Smooth muscle cell (in vitro differentiated cells): ENCODE measurements around the gene EPB41. TPM values are rescaled to one million over a fixed set of nuclear protein-coding genes. Genes with fewer than 3 reads are reported as not detected.
A peak's percentile ranks its signal among the peaks of the same experiment; 100 is the strongest.

ENCODE experiments used
- DNase-seq: peaks from one replicate; lab custom pipeline; 2025; ENCODE audit not compliant: unreplicated experiment; lab: John Stamatoyannopoulos, UW
- H2AFZ ChIP-seq: fragments of 200-600 bp; sonication (generic); 2 replicates; pipeline ENCODE4 v1.6.0; 2016; ENCODE audit warnings: antibody characterized with exemption, low read depth, mild to moderate bottlenecking
- H3F3A ChIP-seq: fragments of 200-600 bp; sonication (generic); 2 replicates; pipeline ENCODE4 v1.6.0; 2017; ENCODE audit warnings: antibody characterized with exemption, low read depth
- H3K27ac ChIP-seq: fragments of 200-600 bp; sonication (generic); 2 replicates; pipeline ENCODE4 v1.5.1; 2016; ENCODE audit warnings: low read depth, mild to moderate bottlenecking
- H3K27me3 ChIP-seq: fragments of 200-600 bp; sonication (generic); 2 replicates; pipeline ENCODE4 v1.6.1; 2016; ENCODE audit warnings: low read depth, mild to moderate bottlenecking
- H3K36me3 ChIP-seq: fragments of 200-600 bp; sonication (generic); 2 replicates; pipeline ENCODE4 v1.5.1; 2016; ENCODE audit warnings: low read depth
- H3K4me1 ChIP-seq: fragments of 200-600 bp; sonication (generic); 2 replicates; pipeline ENCODE4 v1.5.1; 2016; ENCODE audit warnings: low read depth
- H3K4me2 ChIP-seq: fragments of 200-600 bp; sonication (generic); 2 replicates; pipeline ENCODE4 v1.6.0; 2016; ENCODE audit warnings: mild to moderate bottlenecking
- H3K4me3 ChIP-seq: fragments of 200-600 bp; sonication (generic); 2 replicates; pipeline ENCODE4 v1.5.1; 2016; ENCODE audit warnings: mild to moderate bottlenecking
- H3K79me2 ChIP-seq: fragments of 200-600 bp; sonication (generic); 2 replicates; pipeline ENCODE4 v1.6.0; 2016; ENCODE audit warnings: low read depth, mild to moderate bottlenecking
- H3K9ac ChIP-seq: fragments of 200-600 bp; sonication (generic); 2 replicates; pipeline ENCODE4 v1.6.0; 2016; ENCODE audit warnings: low read depth
- H3K9me3 ChIP-seq: fragments of 200-600 bp; sonication (generic); replicated peaks from 2 replicates; pipeline ENCODE4 v1.5.1; 2016; ENCODE audit warnings: low read depth
- H4K20me1 ChIP-seq: fragments of 200-600 bp; sonication (generic); 2 replicates; pipeline ENCODE4 v1.6.0; 2016; ENCODE audit warnings: low read depth
- CTCF ChIP-seq: fragments of 200-600 bp; sonication (generic); IDR thresholded peaks from 2 replicates; pipeline ENCODE4 v1.5.1; 2017; ENCODE audit warnings: borderline replicate concordance, mild to moderate bottlenecking, antibody characterized with exemption; ENCODE audit not compliant: insufficient read depth, poor library complexity, severe bottlenecking
- WGBS: methylation state at CpG from one replicate; pipeline ENCODE4 v1.1.7; 2016; ENCODE audit warnings: low lambda C conversion rate; 5-methylcytosine and 5-hydroxymethylcytosine counted together
- polyA plus RNA-seq: library from polyadenylated mRNA; unstranded; fragments of >200 nt; fragmentation: Nextera tagmentation; extraction: Ambion mirVana; gene quantifications from 2 replicates; pipeline ENCODE4 v1.2.1, GENCODE V29; 2016
- total RNA-seq: library from RNA; depleted of rRNA; stranded (reverse); fragments of >200 nt; gene quantifications from 2 replicates; pipeline ENCODE4 v1.2.3, GENCODE V29; 2014

The EPB41 gene
- total and polyA plus RNA-seq, 2 experiments from 2014 or later, result 4.7 to 20.2 TPM

DNA sequence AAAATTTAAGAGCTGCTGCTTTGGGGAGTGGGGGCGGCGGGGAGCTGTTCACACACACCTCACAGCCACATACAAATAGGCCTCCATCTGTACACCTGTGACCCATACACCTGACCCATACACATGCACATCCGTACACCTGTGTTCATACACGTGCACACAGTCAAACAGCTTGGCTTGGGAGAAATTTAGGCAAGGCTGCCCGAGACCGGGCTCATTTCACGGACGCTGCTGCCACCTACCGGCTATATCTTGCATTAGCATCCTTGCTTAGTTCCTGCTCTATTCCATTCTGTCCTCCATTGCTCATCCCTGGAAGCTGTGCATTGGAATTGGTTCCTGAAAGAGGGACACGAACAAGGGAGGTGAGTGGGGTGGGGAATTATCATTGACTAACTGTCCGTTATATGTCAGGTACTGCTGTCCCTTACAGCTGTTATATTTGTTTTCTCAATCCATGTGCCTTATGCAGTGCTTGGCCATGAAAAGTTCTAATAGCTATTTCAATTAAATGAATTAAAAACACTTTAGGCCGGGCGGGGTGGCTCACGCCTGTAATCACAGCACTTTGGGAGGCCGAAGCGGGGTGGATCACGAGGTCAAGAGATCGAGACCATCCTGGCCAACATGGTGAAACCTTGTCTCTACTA lies 37.1 kb upstream of the EPB41 start:
- DNase-seq, result peak; percentile 32
- Histone ChIP-seq H3K9ac (no peak overlapping the region), H3K79me2 (no peaks in the 10 kb centered on the region), H3K4me1 (no peaks in the 10 kb centered on the region), H3K4me2 (no peak overlapping the region), H3F3A (no peaks in the 10 kb centered on the region), H3K36me3 (no peaks in the 10 kb centered on the region), H3K9me3 (no peaks in the 10 kb centered on the region), H3K4me3 (no peak overlapping the region), H4K20me1 (no peaks in the 10 kb centered on the region), H2AFZ (no peak overlapping the region), H3K27me3 (no peaks in the 10 kb centered on the region), H3K27ac (no peak overlapping the region)
- TF ChIP-seq CTCF, result peak; percentile 97
- WGBS, result 36% methylated on average over 18 of the region's 18 CpGs

GRCh38 chr1:28878796-28879195 lies 35.6 kb upstream of the EPB41 start:
- Histone ChIP-seq H3K27ac (no peak overlapping the region), H3F3A (no peaks in the 10 kb centered on the region), H3K36me3 (no peaks in the 10 kb centered on the region), H3K4me3 (no peak overlapping the region), H3K9me3 (no peaks in the 10 kb centered on the region), H3K4me1 (peaks cover 4% of the 10 kb centered on the region), H3K79me2 (no peaks in the 10 kb centered on the region), H3K27me3 (no peaks in the 10 kb centered on the region), H3K4me2 (no peak overlapping the region), H4K20me1 (no peaks in the 10 kb centered on the region), H2AFZ (no peak overlapping the region), H3K9ac (no peak overlapping the region)
- no peak for TF ChIP-seq CTCF
- no peak for DNase-seq
- 90% methylated on average over 4 of the region's 4 CpGs for WGBS

DNA sequence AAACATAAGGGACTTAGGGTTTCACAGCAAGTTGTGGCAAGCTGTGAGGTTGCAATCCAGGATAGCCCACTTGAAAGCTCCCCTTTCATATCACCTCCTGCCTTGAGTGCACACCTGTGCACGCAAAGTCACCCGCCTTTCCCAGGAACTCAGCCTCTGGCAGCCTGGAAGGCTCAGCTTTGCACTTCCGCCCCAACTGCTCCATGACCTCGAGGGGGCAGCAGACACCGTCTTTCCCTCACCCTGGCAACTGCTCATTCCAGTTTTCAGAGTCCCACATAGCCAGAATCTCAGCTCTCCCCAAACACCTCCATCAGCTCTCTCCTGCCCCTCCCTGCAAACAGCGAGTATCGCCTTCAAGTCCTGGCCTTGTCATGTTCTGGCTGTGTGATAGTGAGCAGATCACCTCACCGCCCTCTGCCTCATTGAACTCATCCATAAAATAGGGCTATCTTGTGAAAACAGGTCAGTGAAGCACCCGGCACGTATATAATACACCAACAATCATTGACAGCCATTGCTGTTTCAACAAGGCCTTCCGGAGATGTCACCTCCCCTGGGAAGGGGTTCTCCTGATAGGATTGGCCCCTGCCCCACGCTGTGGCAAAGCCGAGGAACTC lies 32.2 kb upstream of the EPB41 start:
- H3K9ac ChIP-seq, result no peak overlapping the region
- no peaks in the 10 kb centered on the region for H3K9me3 ChIP-seq
- peak overlapping the region; percentile 17 for H2AFZ ChIP-seq
- no peak overlapping the region for H3K27ac ChIP-seq
- peaks cover 18% of the 10 kb centered on the region for H3K4me1 ChIP-seq
- no peaks in the 10 kb centered on the region for H3K79me2 ChIP-seq
- no peak overlapping the region for H3K4me3 ChIP-seq
- peak; percentile 93 for TF ChIP-seq CTCF
- H3K4me2 ChIP-seq, result no peak overlapping the region
- H3F3A ChIP-seq, result peaks cover 15% of the 10 kb centered on the region
- no peaks in the 10 kb centered on the region for H3K27me3 ChIP-seq
- peak; percentile 33 for DNase-seq
- H4K20me1 ChIP-seq, result no peaks in the 10 kb centered on the region
- 24% methylated on average over 13 of the region's 13 CpGs for WGBS
- no peaks in the 10 kb centered on the region for H3K36me3 ChIP-seq

DNA sequence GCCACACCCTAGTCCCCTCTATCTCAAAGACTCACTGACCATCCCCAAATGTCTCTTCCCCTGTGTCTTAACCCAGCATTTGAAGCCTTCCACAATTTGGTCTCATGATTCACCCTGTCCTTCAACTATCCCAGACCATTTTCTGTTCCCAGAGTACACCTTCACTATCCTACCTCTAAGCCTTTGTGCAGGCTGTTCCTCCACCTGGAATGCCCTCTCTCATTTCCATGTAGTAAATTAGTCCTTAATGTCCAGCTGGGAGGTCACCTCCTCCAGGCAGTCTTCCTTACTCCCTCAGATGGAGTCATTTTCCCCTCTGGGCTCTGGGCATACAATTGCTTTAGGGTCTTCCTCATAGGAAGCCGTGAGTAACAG lies 31.1 kb upstream of the EPB41 start:
- Histone ChIP-seq H3K4me3 (no peak overlapping the region), H4K20me1 (no peaks in the 10 kb centered on the region), H3K27me3 (no peaks in the 10 kb centered on the region), H3F3A (peaks cover 15% of the 10 kb centered on the region), H3K9me3 (no peaks in the 10 kb centered on the region), H3K9ac (no peak overlapping the region), H3K4me2 (no peak overlapping the region), H3K4me1 (peaks cover 18% of the 10 kb centered on the region), H3K36me3 (no peaks in the 10 kb centered on the region), H2AFZ (no peak overlapping the region), H3K79me2 (no peaks in the 10 kb centered on the region), H3K27ac (no peak overlapping the region)
- no peak for DNase-seq
- no peak for TF ChIP-seq CTCF
- 36% methylated on average over 1 of the region's 1 CpG for WGBS
